Retinal pigment epithelial cell (primary cell): ENCODE measurements around the gene SLC17A1.

ENCODE experiments used
- DNase-seq: peaks from one replicate; pipeline ENCODE4 v3.0.0-alpha.2; 2010; ENCODE audit warnings: low read depth
- H3K4me3 ChIP-seq: 2 replicates; pipeline ENCODE4 v1.5.1; 2011; ENCODE audit warnings: mild to moderate bottlenecking, low read length, control low read depth, moderate library complexity
- TF ChIP-seq, protein P1 (sequence below): conservative IDR thresholded peaks from 2 replicates; pipeline ENCODE4 v1.5.1; 2011; ENCODE audit warnings: low read depth, low read length, control low read depth, inconsistent platforms

The SLC17A1 gene

GRCh38 chr6:25831532-25832306, at the start of gene SLC17A1:
Gene SLC17A1 (minus strand): TSS chr6:25832052. CDS start chr6:25830557, 1,495 bp downstream.
- TF ChIP-seq, protein P1, sequence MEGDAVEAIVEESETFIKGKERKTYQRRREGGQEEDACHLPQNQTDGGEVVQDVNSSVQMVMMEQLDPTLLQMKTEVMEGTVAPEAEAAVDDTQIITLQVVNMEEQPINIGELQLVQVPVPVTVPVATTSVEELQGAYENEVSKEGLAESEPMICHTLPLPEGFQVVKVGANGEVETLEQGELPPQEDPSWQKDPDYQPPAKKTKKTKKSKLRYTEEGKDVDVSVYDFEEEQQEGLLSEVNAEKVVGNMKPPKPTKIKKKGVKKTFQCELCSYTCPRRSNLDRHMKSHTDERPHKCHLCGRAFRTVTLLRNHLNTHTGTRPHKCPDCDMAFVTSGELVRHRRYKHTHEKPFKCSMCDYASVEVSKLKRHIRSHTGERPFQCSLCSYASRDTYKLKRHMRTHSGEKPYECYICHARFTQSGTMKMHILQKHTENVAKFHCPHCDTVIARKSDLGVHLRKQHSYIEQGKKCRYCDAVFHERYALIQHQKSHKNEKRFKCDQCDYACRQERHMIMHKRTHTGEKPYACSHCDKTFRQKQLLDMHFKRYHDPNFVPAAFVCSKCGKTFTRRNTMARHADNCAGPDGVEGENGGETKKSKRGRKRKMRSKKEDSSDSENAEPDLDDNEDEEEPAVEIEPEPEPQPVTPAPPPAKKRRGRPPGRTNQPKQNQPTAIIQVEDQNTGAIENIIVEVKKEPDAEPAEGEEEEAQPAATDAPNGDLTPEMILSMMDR: no peak
- H3K4me3 ChIP-seq: no peak within 1 kb of the TSS
- DNase-seq: no peak

DNA sequence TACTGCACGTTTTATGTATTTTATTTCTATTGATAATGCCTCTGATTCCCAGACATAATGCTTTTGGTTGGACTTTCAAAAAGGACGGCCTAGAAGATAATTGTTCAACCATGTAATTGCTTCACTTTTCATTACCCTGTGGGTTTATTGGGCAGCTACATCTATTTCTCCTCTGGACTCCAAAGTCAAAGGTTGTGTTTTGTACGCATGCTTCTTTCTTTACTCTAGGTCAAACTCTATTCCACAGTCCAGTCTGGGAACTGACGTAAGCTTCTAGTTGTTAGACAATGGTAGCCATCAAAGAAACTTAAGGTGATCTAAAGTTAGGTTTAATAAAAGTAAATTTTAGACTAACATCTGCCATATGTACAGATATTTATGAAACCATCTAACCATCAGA, 48.7 kb upstream of the SLC17A1 start:
- TF ChIP-seq, protein P1: no peak
- no peak for DNase-seq
- no peak overlapping the region for H3K4me3 ChIP-seq

- TF ChIP-seq, protein P1: no peak
- DNase-seq: no peak
- H3K4me3 ChIP-seq: no peak overlapping the region
Measured at GRCh38 chr6:25878721-25879322, 47.0 kb upstream of the SLC17A1 start.

- TF ChIP-seq, protein P1: no peak
- no peak overlapping the region for H3K4me3 ChIP-seq
- DNase-seq: no peak
Measured at GRCh38 chr6:25875926-25876602, 44.2 kb upstream of the SLC17A1 start.

DNA sequence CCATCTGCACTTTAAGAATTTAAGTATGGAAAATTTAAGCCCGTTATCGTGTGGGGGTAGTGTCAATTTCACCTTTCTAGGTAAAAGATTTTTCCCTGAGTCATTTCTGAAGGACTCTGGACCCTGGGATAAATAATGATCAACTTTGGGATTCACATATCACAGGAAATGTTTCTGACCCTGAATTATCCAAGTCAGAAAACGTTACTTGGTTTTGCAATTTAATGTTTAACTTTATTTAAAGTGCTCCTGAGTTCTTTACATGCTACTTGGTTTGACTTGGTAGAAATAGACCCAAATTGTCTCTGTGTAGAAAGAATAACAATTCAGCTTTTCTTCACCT, 43.7 kb upstream of the SLC17A1 start:
- TF ChIP-seq, protein P1: no peak
- H3K4me3 ChIP-seq: no peak overlapping the region

GRCh38 chr6:25874822-25875562, 43.1 kb upstream of the SLC17A1 start:
- DNase-seq: no peak
- H3K4me3 ChIP-seq: no peak overlapping the region
- TF ChIP-seq, protein P1: no peak

More for the DNA sequence above, 43.7 kb upstream of the SLC17A1 start:
- no peak for DNase-seq
